ENCODE measurements around the gene MYO9B.

Gene MYO9B, protein sequence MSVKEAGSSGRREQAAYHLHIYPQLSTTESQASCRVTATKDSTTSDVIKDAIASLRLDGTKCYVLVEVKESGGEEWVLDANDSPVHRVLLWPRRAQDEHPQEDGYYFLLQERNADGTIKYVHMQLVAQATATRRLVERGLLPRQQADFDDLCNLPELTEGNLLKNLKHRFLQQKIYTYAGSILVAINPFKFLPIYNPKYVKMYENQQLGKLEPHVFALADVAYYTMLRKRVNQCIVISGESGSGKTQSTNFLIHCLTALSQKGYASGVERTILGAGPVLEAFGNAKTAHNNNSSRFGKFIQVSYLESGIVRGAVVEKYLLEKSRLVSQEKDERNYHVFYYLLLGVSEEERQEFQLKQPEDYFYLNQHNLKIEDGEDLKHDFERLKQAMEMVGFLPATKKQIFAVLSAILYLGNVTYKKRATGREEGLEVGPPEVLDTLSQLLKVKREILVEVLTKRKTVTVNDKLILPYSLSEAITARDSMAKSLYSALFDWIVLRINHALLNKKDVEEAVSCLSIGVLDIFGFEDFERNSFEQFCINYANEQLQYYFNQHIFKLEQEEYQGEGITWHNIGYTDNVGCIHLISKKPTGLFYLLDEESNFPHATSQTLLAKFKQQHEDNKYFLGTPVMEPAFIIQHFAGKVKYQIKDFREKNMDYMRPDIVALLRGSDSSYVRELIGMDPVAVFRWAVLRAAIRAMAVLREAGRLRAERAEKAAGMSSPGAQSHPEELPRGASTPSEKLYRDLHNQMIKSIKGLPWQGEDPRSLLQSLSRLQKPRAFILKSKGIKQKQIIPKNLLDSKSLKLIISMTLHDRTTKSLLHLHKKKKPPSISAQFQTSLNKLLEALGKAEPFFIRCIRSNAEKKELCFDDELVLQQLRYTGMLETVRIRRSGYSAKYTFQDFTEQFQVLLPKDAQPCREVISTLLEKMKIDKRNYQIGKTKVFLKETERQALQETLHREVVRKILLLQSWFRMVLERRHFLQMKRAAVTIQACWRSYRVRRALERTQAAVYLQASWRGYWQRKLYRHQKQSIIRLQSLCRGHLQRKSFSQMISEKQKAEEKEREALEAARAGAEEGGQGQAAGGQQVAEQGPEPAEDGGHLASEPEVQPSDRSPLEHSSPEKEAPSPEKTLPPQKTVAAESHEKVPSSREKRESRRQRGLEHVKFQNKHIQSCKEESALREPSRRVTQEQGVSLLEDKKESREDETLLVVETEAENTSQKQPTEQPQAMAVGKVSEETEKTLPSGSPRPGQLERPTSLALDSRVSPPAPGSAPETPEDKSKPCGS (N-terminal part only)

DNA sequence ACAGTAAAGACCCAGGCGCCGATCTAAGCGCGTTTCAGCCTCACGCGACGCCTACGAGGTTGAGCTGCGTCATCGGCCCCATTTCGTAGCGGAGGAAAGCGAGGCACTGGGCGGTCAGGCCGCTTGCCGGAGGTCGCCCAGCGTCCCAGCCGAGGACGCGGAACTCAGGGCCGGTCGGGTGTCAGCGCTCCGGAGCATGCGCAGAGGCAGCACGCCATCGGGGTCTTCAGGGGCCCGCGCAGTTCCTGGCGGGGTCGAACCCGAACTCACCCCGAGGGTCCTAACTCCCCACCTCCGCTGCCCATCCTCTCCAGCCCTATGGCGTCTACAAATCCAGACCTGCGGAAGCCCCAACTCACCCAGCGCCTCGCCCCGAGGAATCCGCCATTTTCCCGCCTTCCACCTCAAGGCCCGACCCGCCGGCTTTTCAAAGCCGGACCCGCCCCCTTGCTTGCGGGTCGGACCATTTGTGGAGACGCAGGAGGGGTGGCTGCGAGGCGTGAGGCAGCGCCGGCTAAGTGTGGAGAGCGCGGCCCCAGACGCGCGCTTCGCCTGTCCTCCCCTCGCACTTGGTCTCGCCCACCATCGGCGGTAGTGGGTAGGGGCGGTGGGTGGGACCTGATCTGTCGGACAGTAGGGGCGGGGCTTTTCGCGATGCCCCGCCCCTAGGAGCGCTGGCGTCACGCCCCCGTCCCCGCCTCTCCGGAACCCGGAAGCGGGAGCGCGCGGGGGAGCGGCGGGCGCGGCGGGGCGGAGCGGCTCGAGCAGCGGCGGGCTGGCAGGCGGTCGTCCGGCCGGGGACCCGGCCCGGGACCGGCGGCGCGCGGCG lies at the start of gene MYO9B, which contains the start of gene HAUS8:
TSS of gene MYO9B (plus strand) at position 743 of the 829 bp plus-strand sequence. CDS start 25,941 bp downstream, outside the sequence.
TSS of gene HAUS8 (minus strand) at position 418 of the 829 bp plus-strand sequence. CDS start at position 388, 30 bp downstream.
- DNase-seq, result peak; percentile 100

DNA sequence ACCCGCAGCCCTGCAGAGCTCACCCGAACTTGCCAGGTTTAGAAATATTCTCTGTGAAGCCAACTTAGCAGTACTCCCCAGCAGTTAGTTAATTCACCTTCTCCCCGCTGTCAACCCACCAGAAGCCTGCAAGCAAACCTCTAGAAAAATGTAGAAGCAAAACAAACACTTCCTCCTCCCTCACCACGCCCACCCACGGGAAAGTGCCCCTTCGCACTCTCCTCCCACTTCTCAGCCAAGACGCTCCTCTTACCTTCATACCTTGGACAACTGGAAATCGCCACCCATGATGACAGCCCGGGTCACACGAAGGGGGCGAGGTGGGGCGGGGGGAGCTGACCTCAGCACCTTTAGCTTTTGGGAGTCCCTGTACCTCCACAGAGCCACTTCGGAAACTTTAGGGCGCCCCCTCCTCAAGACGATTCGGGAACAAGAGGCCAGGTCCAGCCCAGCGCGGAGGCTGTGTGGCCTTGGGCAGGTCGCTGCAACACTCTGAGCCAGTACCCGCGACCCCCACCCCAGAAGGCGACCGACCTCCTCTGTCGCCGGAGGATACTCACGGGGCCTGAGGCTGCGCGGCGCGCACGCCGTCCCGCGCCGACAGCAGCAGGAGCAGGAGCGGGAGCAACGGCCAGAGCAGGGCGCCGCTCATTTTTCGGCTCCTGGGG lies 49.5 kb upstream of the MYO9B start:
- DNase-seq, result peak; percentile 11

GRCh38 chr19:17026706-17027534 lies 48.7 kb upstream of the MYO9B start, which contains the start of gene CPAMD8:
Gene CPAMD8, minus strand, starts transcription at chr19:17026810. Its CDS starts 168 bp downstream, at chr19:17026642.
- DNase-seq, result no peak

GRCh38 chr19:17027535-17027975 lies 48.0 kb upstream of the MYO9B start:
- no peak for DNase-seq

- DNase-seq, result no peak
Observed at GRCh38 chr19:17031741-17032140, 43.8 kb upstream of the MYO9B start.

DNA sequence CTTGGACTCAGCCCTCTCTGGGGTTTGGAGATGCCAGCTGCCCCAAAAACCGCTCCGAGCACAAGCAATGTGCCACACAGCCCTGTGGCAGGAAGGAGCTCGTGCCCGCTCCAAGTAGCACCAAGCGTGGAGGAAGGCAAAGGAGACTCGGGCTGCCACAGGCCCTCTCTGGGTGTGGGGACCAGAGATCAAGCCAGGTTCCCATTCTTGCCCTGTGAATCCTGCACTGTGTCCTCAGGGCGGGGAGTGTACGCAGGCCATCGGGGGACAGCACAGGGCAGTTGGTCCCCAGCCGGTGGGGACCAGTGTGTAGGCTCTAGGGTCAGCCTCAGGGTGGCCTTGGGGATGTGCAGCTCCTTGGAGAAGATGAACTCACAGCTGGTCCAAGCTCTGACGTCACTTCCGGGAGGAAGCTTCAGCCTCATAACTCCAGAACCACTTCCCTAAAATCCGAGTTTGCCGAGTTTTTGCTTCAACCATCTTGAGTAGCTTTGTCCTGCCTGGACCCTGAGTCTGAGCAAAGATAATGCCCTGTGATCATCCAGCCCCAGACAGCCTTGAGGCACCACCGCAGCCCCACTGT lies 39.6 kb upstream of the MYO9B start:
- peak; percentile 5 for DNase-seq

GRCh38 chr19:17036640-17037039 lies 38.9 kb upstream of the MYO9B start:
- no peak for DNase-seq

DNA sequence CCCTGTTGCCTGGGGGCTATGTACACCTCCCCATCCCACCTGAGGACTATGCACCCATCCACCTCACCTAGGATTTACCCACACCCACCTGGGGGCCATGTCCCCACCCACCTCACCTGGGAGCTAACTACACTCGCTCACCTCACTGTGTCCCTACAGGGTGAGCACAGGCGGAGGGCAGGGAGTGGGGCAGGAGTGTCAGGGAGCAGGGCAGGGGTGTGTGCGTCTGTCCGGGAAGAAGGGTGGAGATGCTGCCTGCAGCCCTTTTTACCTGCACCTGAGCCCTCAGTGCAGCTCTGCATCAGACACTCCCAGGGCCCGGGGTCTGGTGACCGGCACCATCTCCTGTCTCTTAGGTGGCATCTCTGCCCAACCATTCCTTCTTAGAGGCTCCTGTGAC lies 38.4 kb upstream of the MYO9B start:
- DNase-seq, result no peak

DNA sequence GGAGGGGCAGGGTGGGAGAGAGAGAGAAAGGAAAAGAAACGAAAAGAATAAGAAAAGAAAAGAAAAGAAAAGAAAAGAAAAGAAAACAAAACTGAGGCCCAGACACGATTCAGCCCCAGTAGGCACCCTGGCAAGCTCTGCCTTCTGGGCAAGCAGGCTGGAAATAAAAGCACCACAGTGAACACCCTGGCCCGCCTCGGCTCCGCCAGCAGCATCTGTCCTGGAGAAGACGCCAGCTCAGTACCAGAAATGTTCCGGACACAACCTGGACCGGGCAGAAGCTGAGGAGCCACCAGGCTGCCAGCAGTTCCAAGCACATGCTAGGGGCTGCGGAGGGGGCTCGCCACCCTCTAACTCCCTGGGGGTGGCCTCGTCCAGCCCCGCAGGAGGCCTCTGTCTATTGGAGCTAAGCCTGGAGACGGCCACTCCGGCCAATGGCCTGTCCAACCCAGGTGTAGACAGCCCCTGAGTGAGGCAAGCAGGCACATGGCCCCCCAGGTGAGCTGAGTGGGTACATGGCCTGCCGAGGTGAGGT lies 37.5 kb upstream of the MYO9B start:
- DNase-seq, result no peak

DNA sequence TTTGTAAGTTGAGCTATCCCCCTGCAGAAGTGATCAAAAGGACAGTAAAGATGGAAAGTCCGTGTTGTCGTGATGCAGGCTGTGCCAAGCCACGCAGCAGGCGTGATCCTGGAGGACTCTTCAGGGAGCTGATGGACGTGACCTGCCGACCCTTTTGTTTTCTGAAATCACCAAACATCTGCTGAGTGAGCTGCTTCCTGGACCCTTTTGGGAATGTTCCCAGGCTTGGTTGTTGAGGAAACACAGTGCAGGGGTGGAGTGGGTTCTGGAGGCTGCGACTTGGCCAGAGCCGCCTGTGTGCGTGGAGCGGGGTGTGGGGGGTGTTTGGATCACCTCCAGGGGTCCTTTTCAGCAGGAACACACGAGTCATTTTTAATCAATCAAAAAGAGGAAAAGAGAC lies 33.6 kb upstream of the MYO9B start:
- DNase-seq, result no peak

DNA sequence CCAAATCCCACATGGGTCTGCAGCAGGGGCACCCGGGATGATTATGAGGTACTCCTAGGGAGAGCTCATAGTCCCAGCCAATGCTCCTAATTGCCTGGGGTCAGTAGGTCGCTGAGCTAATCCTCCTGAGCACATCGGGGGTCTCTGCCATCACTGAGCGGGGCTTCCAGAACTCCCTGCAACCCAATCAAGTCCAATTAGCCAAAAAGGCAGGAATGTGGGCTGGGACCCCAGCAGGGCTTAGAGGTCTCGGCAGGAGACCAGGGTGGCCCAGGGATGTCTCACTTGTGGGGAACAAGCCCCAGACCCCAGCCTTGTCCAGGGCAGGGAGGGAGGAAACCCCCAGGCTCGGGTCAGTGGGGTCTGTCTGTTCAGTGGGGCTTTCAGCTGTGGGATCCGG lies 31.8 kb upstream of the MYO9B start:
- no peak for DNase-seq

GRCh38 chr19:17045907-17046502 lies 29.6 kb upstream of the MYO9B start:
- DNase-seq, result no peak

DNA sequence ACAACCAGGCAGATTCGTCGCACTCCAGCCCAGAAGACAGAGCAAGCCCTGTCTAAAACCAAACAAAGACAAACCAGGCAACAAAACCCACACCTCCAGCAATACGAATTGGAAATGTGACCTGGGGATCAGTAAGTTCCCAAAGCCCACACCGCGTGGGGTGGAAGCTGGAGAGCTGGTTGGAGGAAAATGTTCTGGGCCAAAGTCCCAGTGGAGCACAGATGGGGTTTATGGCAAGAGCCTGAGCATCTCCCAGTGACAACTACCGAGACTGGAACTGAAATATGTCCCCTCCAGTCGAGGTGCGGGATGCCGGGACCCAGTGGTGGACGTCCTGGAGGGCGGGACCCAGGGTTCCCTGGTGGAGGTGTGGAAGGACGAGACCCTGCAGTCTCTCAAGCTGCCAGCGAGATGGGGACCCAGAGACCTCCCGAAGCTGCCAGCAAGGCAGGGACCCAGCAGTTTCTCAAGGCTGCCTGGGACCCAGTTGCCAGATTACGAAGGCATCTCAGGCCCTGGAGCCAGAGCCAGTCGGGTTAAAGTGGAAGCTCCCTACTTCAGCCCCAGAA lies 26.6 kb upstream of the MYO9B start:
- DNase-seq, result no peak

- no peak for DNase-seq
Observed at GRCh38 chr19:17049711-17050280, 25.8 kb upstream of the MYO9B start.

- peak; percentile 51 for DNase-seq
Observed at GRCh38 chr19:17052439-17052838, 23.1 kb upstream of the MYO9B start.

DNA sequence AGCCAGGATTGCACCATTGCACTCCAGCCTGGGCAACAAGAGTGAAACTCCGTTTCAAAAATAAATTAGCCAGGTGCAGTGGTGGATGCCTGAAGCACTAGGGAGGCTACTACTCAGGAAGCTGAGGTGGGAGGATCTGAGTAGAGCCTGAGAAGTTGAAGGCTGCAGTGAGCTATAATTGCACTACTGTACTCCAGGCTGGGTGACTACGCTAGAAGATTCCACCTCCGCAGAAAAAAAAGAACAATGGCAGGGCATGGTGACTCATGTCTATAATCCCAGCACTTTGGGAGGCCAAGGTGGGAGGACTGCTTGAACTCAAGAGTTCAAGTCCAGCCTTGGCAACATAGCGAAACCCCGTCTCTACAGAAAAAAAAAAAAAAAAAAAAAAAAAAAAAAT lies 20.8 kb upstream of the MYO9B start:
- no peak for DNase-seq

GRCh38 chr19:17055636-17056035 lies 19.9 kb upstream of the MYO9B start:
- no peak for DNase-seq

- no peak for DNase-seq
Observed at GRCh38 chr19:17058236-17058635, 17.3 kb upstream of the MYO9B start.

Data from CD4-positive, alpha-beta T cell treated with Interleukin-12 subunit alpha and Interleukin-12 subunit beta, for 1 hour (primary cell).